ENCODE data around the gene HTATIP2. TPM values are rescaled to one million over a fixed set of nuclear protein-coding genes. Genes with fewer than 3 reads are reported as not detected.

Gene HTATIP2
- total RNA-seq, 1 experiment from 2014 or later = 43.4 TPM

GRCh38 chr11:20403059-20403458, 39.5 kb downstream of the HTATIP2 start (continued):
- TF ChIP-seq EZH2phosphoT487 (IDR thresholded peaks at IDR 0.05; ENCODE audit: borderline replicate concordance) = no peak
- no peak for TF ChIP-seq SP1 (IDR thresholded peaks at IDR 0.05; ENCODE audit: low read depth)
- TF ChIP-seq CEBPB (IDR thresholded peaks at IDR 0.05; ENCODE audit: low read depth) = no peak
- no peak for TF ChIP-seq FOSL1 (IDR thresholded peaks at IDR 0.05; ENCODE audit: low read depth)
- TF ChIP-seq ATF3 (IDR thresholded peaks at IDR 0.05) = no peak
- TF ChIP-seq YY1 (IDR thresholded peaks at IDR 0.05; ENCODE audit: extremely low read depth, insufficient replicate concordance, low read depth, low read length) = no peak

- no peaks in the 10 kb centered on the region for H3K9me2 ChIP-seq (ENCODE audit: insufficient read depth)
- H3K4me1 ChIP-seq (ENCODE audit: control insufficient read depth in 1 of 2, insufficient read depth in 2 of 2, low read length in 2 of 2) = no peaks in the 10 kb centered on the region
- no peak overlapping the region for H3K4me2 ChIP-seq (ENCODE audit: low read length)
- no peak for TF ChIP-seq FOSL1 (IDR thresholded peaks at IDR 0.05; ENCODE audit: low read depth)
- H3K9me3 ChIP-seq (ENCODE audit: control insufficient read depth in 1 of 2, insufficient read depth in 1 of 2, low read depth in 1 of 2, low read length in 2 of 2) = no peaks in the 10 kb centered on the region
- H2AFZ ChIP-seq (ENCODE audit: low read depth, low read length, poor library complexity, severe bottlenecking) = no peak overlapping the region
- H3K36me3 ChIP-seq (ENCODE audit: control insufficient read depth in 1 of 2, insufficient read depth in 2 of 2, low read length in 2 of 2) = peaks cover 30 to 32% of the 10 kb centered on the region in 2 experiments
- ChIA-PET CTCF (no interaction called here), RAD21 (ENCODE audit: low non-redundant PET in 1 of 2, low total read pairs in 2 of 2, uncharacterized antibody in 2 of 2, unreplicated experiment in 2 of 2) (no interaction called here), POLR2A (no interaction called here)
- no peaks in the 10 kb centered on the region for H3K27me3 ChIP-seq (ENCODE audit: insufficient read depth, low read length)
- H3K79me2 ChIP-seq (ENCODE audit: insufficient read depth, low read length) = peaks cover 8% of the 10 kb centered on the region
- H3K4me3 ChIP-seq (replicated peaks in 1 of 2; ENCODE audit: low read depth in 1 of 2, low read length in 2 of 2) = no peak overlapping the region
- no peak overlapping the region for H3K27ac ChIP-seq (ENCODE audit: low read depth, low read length)
- no TSS peak for BruUV-seq (replicated peaks)
- intact Hi-C loops (cut with micrococcal nuclease) = no loop called here
- no peak for ATAC-seq
- no peaks in the 10 kb centered on the region; the same call in 1 of the 2 replicates for H4K20me1 ChIP-seq (ENCODE audit: insufficient read depth)
- DNase-seq (ENCODE audit: low read depth, low spot score) = no peak
- no peak overlapping the region for H3K9ac ChIP-seq (ENCODE audit: low read length)
These were observed 43.0 kb downstream of the HTATIP2 start for GRCh38 chr11:20406484-20406883.

GRCh38 chr11:20407344-20407743, 43.8 kb downstream of the HTATIP2 start:
- Histone ChIP-seq H3K9me3 (ENCODE audit: control insufficient read depth in 1 of 2, insufficient read depth in 1 of 2, low read depth in 1 of 2, low read length in 2 of 2) (no peaks in the 10 kb centered on the region), H3K4me2 (ENCODE audit: low read length) (no peak overlapping the region), H3K9me2 (ENCODE audit: insufficient read depth) (no peaks in the 10 kb centered on the region), H3K4me3 (replicated peaks in 1 of 2; ENCODE audit: low read depth in 1 of 2, low read length in 2 of 2) (no peak overlapping the region), H3K36me3 (ENCODE audit: control insufficient read depth in 1 of 2, insufficient read depth in 2 of 2, low read length in 2 of 2) (peaks cover 30 to 32% of the 10 kb centered on the region in 2 experiments), H3K27me3 (ENCODE audit: insufficient read depth, low read length) (no peaks in the 10 kb centered on the region), H3K79me2 (ENCODE audit: insufficient read depth, low read length) (peaks cover 5% of the 10 kb centered on the region), H3K4me1 (ENCODE audit: control insufficient read depth in 1 of 2, insufficient read depth in 2 of 2, low read length in 2 of 2) (no peaks in the 10 kb centered on the region), H3K27ac (ENCODE audit: low read depth, low read length) (no peak overlapping the region), H3K9ac (ENCODE audit: low read length) (no peak overlapping the region), H4K20me1 (ENCODE audit: insufficient read depth) (no peaks in the 10 kb centered on the region; the same call in 1 of the 2 replicates), H2AFZ (ENCODE audit: low read depth, low read length, poor library complexity, severe bottlenecking) (no peak overlapping the region)
- ATAC-seq (no peak), DNase-seq (ENCODE audit: low read depth, low spot score) (no peak)
- POLR2A ChIA-PET = no interaction called here
- no TSS peak for BruUV-seq (replicated peaks)
- CTCF ChIA-PET = interaction anchor here (1.1 kb wide), 1 partner anchor 10 kb away, joined by 4 read pairs; no protein-coding TSS in a partner anchor
- intact Hi-C loops (cut with micrococcal nuclease) = no loop called here
- RAD21 ChIA-PET (ENCODE audit: low non-redundant PET in 1 of 2, low total read pairs in 2 of 2, uncharacterized antibody in 2 of 2, unreplicated experiment in 2 of 2) = no interaction called here
- no peak for TF ChIP-seq ATF3 (IDR thresholded peaks at IDR 0.05)
- TF ChIP-seq RAD21 (IDR thresholded peaks at IDR 0.05; ENCODE audit: low read depth) = no peak
- no peak for TF ChIP-seq EZH2phosphoT487 (IDR thresholded peaks at IDR 0.05; ENCODE audit: borderline replicate concordance)
- TF ChIP-seq CTCF (IDR thresholded peaks at IDR 0.05 in 2 of 3, conservative IDR thresholded peaks at IDR 0.05 in 1 of 3; ENCODE audit: borderline replicate concordance in 1 of 3, insufficient read depth in 1 of 3, low read depth in 2 of 3, low read length in 2 of 3) = no peak
- no peak for TF ChIP-seq MAX (IDR thresholded peaks at IDR 0.05)
- TF ChIP-seq POLR2AphosphoS5 (IDR thresholded peaks at IDR 0.05; ENCODE audit: low read depth, low read length) = no peak
- TF ChIP-seq ZNF274 (IDR thresholded peaks at IDR 0.05; ENCODE audit: low read depth, low read length) = no peak
- no peak for TF ChIP-seq SP1 (IDR thresholded peaks at IDR 0.05; ENCODE audit: low read depth)
- no peak for TF ChIP-seq ZBTB33 (IDR thresholded peaks at IDR 0.05; ENCODE audit: extremely low read depth, insufficient replicate concordance, low read length)
- no peak for TF ChIP-seq TCF7L2 (IDR thresholded peaks at IDR 0.05; ENCODE audit: borderline replicate concordance, extremely low read depth, insufficient read depth, insufficient read length)
